Duodenal mucosa (tissue), 2 donors: ENCODE measurements around the gene COL21A1.
A peak's percentile ranks its signal among the peaks of the same experiment; 100 is the strongest.
"Not testable (repeated sequence)": the region's sequence is repeated elsewhere in the genome, so short reads cannot be mapped to it uniquely, and the experiment has no call there.

Source experiments
- H3K27ac ChIP-seq: one replicate; pipeline ENCODE4 v1.7.0; 2013; ENCODE audit warnings: low read depth, low read length
- H3K27me3 ChIP-seq, 2 donors: one replicate each; pipeline ENCODE4 v1.7.0; 2013; ENCODE audit warnings: low read length in 2 of 2, control low read depth in 1 of 2; ENCODE audit not compliant: insufficient read depth in 2 of 2, control insufficient read depth in 1 of 2
- H3K36me3 ChIP-seq, 2 donors: one replicate each; pipeline ENCODE4 v1.7.0; 2013; ENCODE audit warnings: low read length in 2 of 2, control low read depth in 1 of 2; ENCODE audit not compliant: insufficient read depth in 2 of 2, control insufficient read depth in 1 of 2
- H3K4me1 ChIP-seq, 2 donors: one replicate each; pipeline ENCODE4 v1.7.0; 2013; ENCODE audit warnings: low read length in 2 of 2, control low read depth in 1 of 2; ENCODE audit not compliant: insufficient read depth in 2 of 2, control insufficient read depth in 1 of 2
- H3K4me3 ChIP-seq, 2 donors: one replicate each; pipeline ENCODE4 v1.7.0; 2013; ENCODE audit warnings: low read length in 2 of 2, low read depth in 1 of 2
- H3K9ac ChIP-seq, 2 donors: one replicate each; pipeline ENCODE4 v1.7.0; 2013; ENCODE audit warnings: low read length in 2 of 2, low read depth in 1 of 2
- H3K9me3 ChIP-seq, 2 donors: one replicate each; pipeline ENCODE4 v1.7.0; 2013; ENCODE audit warnings: low read length in 2 of 2, control low read depth in 1 of 2; ENCODE audit not compliant: control insufficient read depth in 1 of 2

COL21A1 gene

DNA sequence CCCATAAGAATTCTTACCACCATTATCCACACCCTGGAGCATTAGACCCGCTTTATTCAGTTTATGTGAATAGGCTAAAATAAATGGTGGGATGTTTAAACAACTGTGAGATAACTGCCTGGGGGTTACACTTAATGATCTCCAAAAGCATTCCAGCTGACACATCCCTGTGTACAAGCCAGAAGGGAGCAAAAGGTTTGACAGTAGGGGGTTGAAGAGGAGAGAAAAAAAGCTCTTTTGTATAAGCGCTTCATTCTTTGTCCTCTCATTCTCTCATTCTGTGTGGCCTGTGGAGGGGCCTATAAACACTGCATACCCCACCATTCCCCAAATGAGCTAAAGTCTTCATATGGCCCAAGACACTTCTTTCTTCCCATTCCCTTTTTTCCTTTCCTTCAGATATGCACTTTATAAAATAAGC, 30.8 kb upstream of the COL21A1 start:
- H3K9me3 ChIP-seq: no peaks in the 10 kb centered on the region
- H3K4me1 ChIP-seq: peaks cover 0 to 9% of the 10 kb centered on the region in 2 donors
- H3K27ac ChIP-seq: no peak overlapping the region
- H3K4me3 ChIP-seq: no peak overlapping the region
- no peak overlapping the region for H3K9ac ChIP-seq
- H3K27me3 ChIP-seq: no peaks in the 10 kb centered on the region
- H3K36me3 ChIP-seq: no peaks in the 10 kb centered on the region

DNA sequence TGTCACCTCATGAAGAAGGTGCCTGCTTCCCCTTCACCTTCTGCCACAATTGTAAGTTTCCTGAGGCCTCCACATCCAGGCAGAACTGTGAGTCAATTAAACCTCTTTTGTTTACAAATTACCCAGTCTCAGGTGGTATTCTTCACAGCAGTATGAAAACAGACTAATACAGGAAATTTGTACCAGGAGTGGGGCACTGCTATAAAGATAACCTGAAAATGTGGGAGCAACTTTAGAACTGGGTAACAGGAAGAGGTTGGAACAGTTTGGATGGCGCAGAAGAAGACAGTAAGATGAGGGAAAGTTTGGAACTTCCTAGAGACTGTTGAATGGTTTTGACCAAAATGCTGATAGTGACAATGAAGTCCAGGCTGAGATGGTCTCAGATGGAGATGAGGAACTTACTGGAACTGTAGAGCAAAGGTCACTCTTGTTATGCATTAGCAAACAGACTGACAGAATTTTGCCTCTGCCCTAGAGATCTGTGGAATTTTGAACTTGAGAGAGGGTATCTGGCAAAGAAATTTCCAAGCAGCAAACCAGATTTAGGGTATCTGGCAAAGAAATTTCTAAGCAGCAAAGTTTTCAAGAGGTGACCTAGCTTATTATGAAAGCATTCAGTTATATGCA, 23.5 kb upstream of the COL21A1 start:
- H3K9ac ChIP-seq: no peak overlapping the region
- no peak overlapping the region for H3K27ac ChIP-seq
- no peak overlapping the region for H3K4me3 ChIP-seq
- peaks cover 0 to 3% of the 10 kb centered on the region in 2 donors for H3K9me3 ChIP-seq
- H3K4me1 ChIP-seq: no peaks in the 10 kb centered on the region
- H3K36me3 ChIP-seq: no peaks in the 10 kb centered on the region
- no peaks in the 10 kb centered on the region for H3K27me3 ChIP-seq

DNA sequence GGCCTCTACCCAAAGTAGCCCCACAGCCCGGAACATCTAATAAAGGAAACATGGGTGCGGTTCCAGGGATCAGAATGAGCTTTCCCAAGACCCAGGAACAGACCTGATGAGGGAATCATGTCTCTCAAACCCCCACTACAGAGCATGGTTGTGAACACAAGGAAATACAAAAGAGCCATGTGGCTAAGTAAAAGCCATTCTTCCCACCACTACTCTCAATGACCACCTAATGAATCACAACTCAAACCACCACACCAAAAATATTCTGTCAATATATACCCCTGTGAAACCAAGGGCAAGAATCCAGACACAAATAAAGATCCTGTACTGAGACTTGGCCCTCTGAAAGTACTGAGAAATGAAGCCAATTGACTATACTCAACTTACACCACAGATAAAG, 20.9 kb upstream of the COL21A1 start:
- Histone ChIP-seq H3K4me1 (no peaks in the 10 kb centered on the region), H3K4me3 (no peak overlapping the region), H3K9me3 (peaks cover 0 to 3% of the 10 kb centered on the region in 2 donors), H3K9ac (no peak overlapping the region), H3K36me3 (no peaks in the 10 kb centered on the region), H3K27me3 (no peaks in the 10 kb centered on the region), H3K27ac (no peak overlapping the region)

DNA sequence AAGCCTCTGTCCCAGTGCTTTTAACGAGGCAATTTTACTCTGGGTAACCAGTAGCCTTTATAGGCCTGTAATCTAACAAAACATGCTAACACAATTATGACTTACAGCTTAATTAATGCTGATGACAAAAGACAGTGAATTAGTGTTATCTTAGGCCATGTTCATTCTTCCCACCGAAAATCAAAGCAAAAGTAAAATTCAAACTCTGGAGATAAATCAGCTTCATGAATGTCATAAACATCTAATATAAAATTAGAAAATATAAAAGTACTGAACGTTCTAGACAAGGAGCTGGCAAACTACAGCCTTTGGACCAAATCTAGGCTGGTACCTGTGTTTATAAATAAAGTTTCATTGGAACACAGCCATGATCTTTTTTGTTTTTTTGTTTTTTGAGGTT, 18.6 kb upstream of the COL21A1 start:
- H3K36me3 ChIP-seq: no peaks in the 10 kb centered on the region
- H3K27me3 ChIP-seq: no peaks in the 10 kb centered on the region
- no peaks in the 10 kb centered on the region for H3K9me3 ChIP-seq
- no peak overlapping the region for H3K9ac ChIP-seq
- H3K4me1 ChIP-seq: no peaks in the 10 kb centered on the region
- H3K27ac ChIP-seq: no peak overlapping the region
- no peak overlapping the region for H3K4me3 ChIP-seq

DNA sequence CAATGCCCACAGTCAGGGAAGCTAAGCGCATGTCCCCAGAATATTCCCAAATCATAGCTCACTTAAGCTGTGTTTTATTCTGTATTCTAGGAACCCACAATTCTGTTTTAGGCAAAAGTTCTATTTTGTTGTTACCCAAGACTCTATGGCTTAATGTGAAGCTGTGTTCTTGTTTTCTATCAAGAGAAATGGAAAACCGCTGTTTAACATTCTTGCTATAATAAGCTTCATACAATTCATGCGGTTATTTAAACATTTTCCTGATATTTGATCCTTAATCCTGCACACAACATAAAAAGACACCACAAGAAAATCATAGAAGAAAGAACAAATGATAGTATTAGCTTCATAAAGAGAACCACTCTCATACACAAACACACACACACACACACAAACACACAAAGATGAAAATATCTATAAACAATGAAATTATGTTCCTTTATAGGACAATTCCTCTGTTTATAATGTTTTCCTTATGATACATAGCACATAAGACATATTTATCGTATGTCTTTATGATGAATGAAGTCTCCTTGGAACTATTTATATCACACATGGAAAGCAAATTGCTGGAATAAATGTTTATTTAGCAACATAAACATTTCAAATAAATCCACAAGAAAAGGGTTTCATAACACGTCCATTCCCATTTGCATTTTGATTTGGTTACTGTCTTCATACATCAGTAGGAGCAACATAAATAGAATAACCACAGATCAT, 16.4 kb upstream of the COL21A1 start:
- Histone ChIP-seq H3K9ac (no peak overlapping the region), H3K27me3 (no peaks in the 10 kb centered on the region), H3K9me3 (no peaks in the 10 kb centered on the region), H3K36me3 (no peaks in the 10 kb centered on the region), H3K4me1 (no peaks in the 10 kb centered on the region), H3K27ac (no peak overlapping the region), H3K4me3 (no peak overlapping the region)

- not testable (repeated sequence) for H3K36me3 ChIP-seq, H3K9me3 ChIP-seq, H3K27ac ChIP-seq, H3K9ac ChIP-seq, H3K27me3 ChIP-seq, H3K4me1 ChIP-seq, H3K4me3 ChIP-seq
Measured at GRCh38 chr6:56260593-56260992, 13.2 kb upstream of the COL21A1 start.

- Histone ChIP-seq H3K36me3 (no peaks in the 10 kb centered on the region), H3K27me3 (no peaks in the 10 kb centered on the region), H3K4me3 (no peak overlapping the region), H3K4me1 (no peaks in the 10 kb centered on the region), H3K9ac (no peak overlapping the region), H3K9me3 (no peaks in the 10 kb centered on the region), H3K27ac (no peak overlapping the region)
Measured at GRCh38 chr6:56259234-56260077, 12.1 kb upstream of the COL21A1 start.

DNA sequence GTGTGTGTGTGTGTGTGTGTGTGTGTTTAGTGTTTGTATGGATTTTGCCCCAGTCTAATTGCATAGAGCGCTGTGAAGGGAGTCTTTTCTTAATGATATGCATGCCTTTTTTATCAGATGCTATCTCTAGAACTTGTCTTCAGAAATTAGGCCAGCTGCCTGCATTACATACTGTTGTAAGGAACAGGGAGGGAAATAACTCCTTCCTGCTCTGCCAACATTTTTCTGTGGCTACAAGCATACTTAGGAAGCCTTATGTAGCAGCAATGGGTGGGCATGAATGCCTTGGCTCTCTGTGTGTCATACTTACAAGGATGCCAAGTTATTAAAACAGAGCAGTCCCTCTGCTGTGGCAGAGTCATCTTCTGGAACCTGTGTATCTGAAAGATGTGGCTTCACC, 8.0 kb upstream of the COL21A1 start:
- H3K36me3 ChIP-seq: no peaks in the 10 kb centered on the region
- no peak overlapping the region for H3K4me3 ChIP-seq
- no peak overlapping the region for H3K27ac ChIP-seq
- no peaks in the 10 kb centered on the region for H3K27me3 ChIP-seq
- no peaks in the 10 kb centered on the region for H3K4me1 ChIP-seq
- no peaks in the 10 kb centered on the region for H3K9me3 ChIP-seq
- no peak overlapping the region for H3K9ac ChIP-seq

GRCh38 chr6:56250266-56250665, 2.9 kb upstream of the COL21A1 start:
- Histone ChIP-seq H3K9ac (no peak overlapping the region), H3K27me3 (peaks cover 7 to 9% of the 10 kb centered on the region in 2 donors), H3K9me3 (no peaks in the 10 kb centered on the region), H3K4me3 (no peak overlapping the region), H3K36me3 (no peaks in the 10 kb centered on the region), H3K27ac (no peak overlapping the region), H3K4me1 (peaks cover 9 to 12% of the 10 kb centered on the region in 2 donors)

GRCh38 chr6:56247654-56248122, 308 bp upstream of the COL21A1 start:
- Histone ChIP-seq H3K27ac (no peak overlapping the region), H3K4me1 (peaks cover 9 to 12% of the 10 kb centered on the region in 2 donors), H3K9ac (no peak overlapping the region), H3K36me3 (no peaks in the 10 kb centered on the region), H3K4me3 (peak overlapping the region; percentile 54 to 58), H3K9me3 (no peaks in the 10 kb centered on the region), H3K27me3 (peaks cover 7 to 9% of the 10 kb centered on the region in 2 donors)
